ENCODE data around the gene CACNG4. TPM values are rescaled to one million over a fixed set of nuclear protein-coding genes. Genes with fewer than 3 reads are reported as not detected.

CACNG4 gene
- total RNA-seq, 2 experiments from 2014 or later, result not detected

- H3K27me3 Mint-ChIP-seq, result peaks cover 7% of the 10 kb centered on the region
- Histone ChIP-seq H3K27me3 (ENCODE audit: control insufficient read depth in 1 of 2, insufficient read depth in 2 of 2, low read length in 2 of 2) (no peaks in the 10 kb centered on the region), H3K9me3 (ENCODE audit: control insufficient read depth in 1 of 2, insufficient read depth in 1 of 2, low read length in 2 of 2) (peaks cover 1 to 3% of the 10 kb centered on the region in 2 experiments), H3K36me3 (ENCODE audit: insufficient read depth, low read length) (no peaks in the 10 kb centered on the region), H3K4me3 (ENCODE audit: low read length) (no peak overlapping the region), H3K4me1 (ENCODE audit: insufficient read depth, low read length) (no peaks in the 10 kb centered on the region), H3K27ac (ENCODE audit: low read depth in 1 of 2, low read length in 2 of 2) (no peak overlapping the region)
- H3K27ac Mint-ChIP-seq, result no peak overlapping the region
- H3K4me1 Mint-ChIP-seq (ENCODE audit: low read depth), result no peaks in the 10 kb centered on the region
- TF ChIP-seq CTCF (IDR thresholded peaks at IDR 0.05), result no peak
- CTCF ChIA-PET, result no interaction called here
- intact Hi-C loops (cut with DNase I, micrococcal nuclease), result no loop called here
- no peak overlapping the region for H3K4me3 Mint-ChIP-seq
- H3K9me3 Mint-ChIP-seq, result no peaks in the 10 kb centered on the region
- POLR2A ChIA-PET, result no interaction called here
- ATAC-seq (ENCODE audit: poor library complexity) (no peak), DNase-seq (no peak)
- no peaks in the 10 kb centered on the region for H3K36me3 Mint-ChIP-seq (ENCODE audit: low read depth)
Observed at GRCh38 chr17:67041941-67042899, 77.7 kb downstream of the CACNG4 start.

GRCh38 chr17:67043283-67043682 lies 78.8 kb downstream of the CACNG4 start:
- peaks cover 5% of the 10 kb centered on the region for H3K9me3 Mint-ChIP-seq
- no peak for TF ChIP-seq CTCF (IDR thresholded peaks at IDR 0.05)
- intact Hi-C loops (cut with DNase I, micrococcal nuclease), result no loop called here
- no peaks in the 10 kb centered on the region for H3K4me1 ChIP-seq (ENCODE audit: insufficient read depth, low read length)
- no peaks in the 10 kb centered on the region for H3K36me3 ChIP-seq (ENCODE audit: insufficient read depth, low read length)
- ChIA-PET POLR2A (no interaction called here), CTCF (no interaction called here)
- H3K4me3 ChIP-seq (ENCODE audit: low read length), result no peak overlapping the region
- DNase-seq (no peak), ATAC-seq (ENCODE audit: poor library complexity) (no peak)
- no peak overlapping the region for H3K27ac Mint-ChIP-seq
- no peaks in the 10 kb centered on the region for H3K4me1 Mint-ChIP-seq (ENCODE audit: low read depth)
- no peak overlapping the region for H3K27ac ChIP-seq (ENCODE audit: low read depth in 1 of 2, low read length in 2 of 2)
- H3K36me3 Mint-ChIP-seq (ENCODE audit: low read depth), result no peaks in the 10 kb centered on the region
- peaks cover 3 to 11% of the 10 kb centered on the region in 2 experiments for H3K9me3 ChIP-seq (ENCODE audit: control insufficient read depth in 1 of 2, insufficient read depth in 1 of 2, low read length in 2 of 2)
- no peaks in the 10 kb centered on the region for H3K27me3 ChIP-seq (ENCODE audit: control insufficient read depth in 1 of 2, insufficient read depth in 2 of 2, low read length in 2 of 2)
- no peak overlapping the region for H3K4me3 Mint-ChIP-seq
- peaks cover 7% of the 10 kb centered on the region for H3K27me3 Mint-ChIP-seq

- Mint-ChIP-seq H3K9me3 (peaks cover 11% of the 10 kb centered on the region), H3K36me3 (ENCODE audit: low read depth) (no peaks in the 10 kb centered on the region), H3K27ac (no peak within 1 kb of the TSS), H3K27me3 (peaks cover 7% of the 10 kb centered on the region), H3K4me3 (no peak within 1 kb of the TSS), H3K4me1 (ENCODE audit: low read depth) (no peaks in the 10 kb centered on the region)
- no peak for TF ChIP-seq CTCF (IDR thresholded peaks at IDR 0.05)
- POLR2A ChIA-PET, result no interaction called here
- DNase-seq (no peak), ATAC-seq (ENCODE audit: poor library complexity) (no peak)
- H3K36me3 ChIP-seq (ENCODE audit: insufficient read depth, low read length), result no peaks in the 10 kb centered on the region
- CTCF ChIA-PET, result no interaction called here
- H3K27ac ChIP-seq (ENCODE audit: low read depth in 1 of 2, low read length in 2 of 2), result no peak within 1 kb of the TSS
- H3K4me1 ChIP-seq (ENCODE audit: insufficient read depth, low read length), result no peaks in the 10 kb centered on the region
- H3K9me3 ChIP-seq (ENCODE audit: control insufficient read depth in 1 of 2, insufficient read depth in 1 of 2, low read length in 2 of 2), result peaks cover 3 to 19% of the 10 kb centered on the region in 2 experiments
- intact Hi-C loops (cut with DNase I, micrococcal nuclease), result no loop called here
- H3K4me3 ChIP-seq (ENCODE audit: low read length), result no peak within 1 kb of the TSS
- no peaks in the 10 kb centered on the region for H3K27me3 ChIP-seq (ENCODE audit: control insufficient read depth in 1 of 2, insufficient read depth in 2 of 2, low read length in 2 of 2)
Observed at GRCh38 chr17:67044016-67044772, 79.7 kb downstream of the CACNG4 start, which contains the start of gene CACNG1. Gene CACNG1, plus strand, starts transcription at chr17:67044554. Its CDS starts 107 bp downstream, at chr17:67044661.
